Hepatocyte (in vitro differentiated cells): ENCODE results near the gene AXDND1. TPM values are rescaled to one million over a fixed set of nuclear protein-coding genes. Genes with fewer than 3 reads are reported as not detected.

Source experiments
- DNase-seq: peaks from one replicate; pipeline ENCODE4 v3.0.0-alpha.2; 2016; ENCODE audit warnings: low spot score
- H2AFZ ChIP-seq: fragments of 200-600 bp; sonication (generic); 2 replicates; pipeline ENCODE4 v1.6.0; 2016; ENCODE audit warnings: antibody characterized with exemption, mild to moderate bottlenecking
- H3K27ac ChIP-seq: fragments of 200-600 bp; sonication (generic); 2 replicates; pipeline ENCODE4 v1.5.1; 2016; ENCODE audit warnings: mild to moderate bottlenecking
- H3K27me3 ChIP-seq: fragments of 200-600 bp; sonication (generic); 2 replicates; pipeline ENCODE4 v1.6.1; 2016
- H3K36me3 ChIP-seq: fragments of 200-600 bp; sonication (generic); replicated peaks from 2 replicates; pipeline ENCODE4 v1.5.1; 2016; ENCODE audit warnings: low read depth; ENCODE audit not compliant: insufficient read depth
- H3K4me1 ChIP-seq: fragments of 200-600 bp; sonication (generic); 2 replicates; pipeline ENCODE4 v1.5.1; 2016; ENCODE audit warnings: mild to moderate bottlenecking, moderate library complexity; ENCODE audit not compliant: insufficient read depth
- H3K4me2 ChIP-seq: fragments of 200-600 bp; sonication (generic); 2 replicates; pipeline ENCODE4 v1.6.0; 2016
- H3K4me3 ChIP-seq: fragments of 200-600 bp; sonication (generic); 2 replicates; pipeline ENCODE4 v1.5.1; 2016; ENCODE audit warnings: mild to moderate bottlenecking
- H3K79me2 ChIP-seq: fragments of 200-600 bp; sonication (generic); 2 replicates; pipeline ENCODE4 v1.6.0; 2017; ENCODE audit warnings: mild to moderate bottlenecking
- H3K9me2 ChIP-seq: fragments of 200-600 bp; sonication (generic); replicated peaks from 2 replicates; pipeline ENCODE4 v1.6.0; 2017; ENCODE audit warnings: mild to moderate bottlenecking; ENCODE audit not compliant: insufficient read depth
- H3K9me3 ChIP-seq: fragments of 200-600 bp; sonication (generic); 2 replicates; pipeline ENCODE4 v1.5.1; 2016; ENCODE audit warnings: low read depth, mild to moderate bottlenecking
- H4K20me1 ChIP-seq: fragments of 200-600 bp; sonication (generic); 2 replicates; pipeline ENCODE4 v1.6.0; 2016; ENCODE audit warnings: mild to moderate bottlenecking; ENCODE audit not compliant: insufficient read depth, poor library complexity, severe bottlenecking
- CTCF ChIP-seq: fragments of 200-600 bp; sonication (generic); IDR thresholded peaks from 2 replicates; pipeline ENCODE4 v1.5.1; 2016; ENCODE audit warnings: antibody characterized with exemption, mild to moderate bottlenecking; ENCODE audit not compliant: poor library complexity
- EZH2 ChIP-seq: fragments of 200-600 bp; sonication (generic); IDR thresholded peaks from 2 replicates; pipeline ENCODE4 v1.6.1; 2016; ENCODE audit warnings: antibody characterized with exemption, mild to moderate bottlenecking, borderline replicate concordance
- EZH2phosphoT487 ChIP-seq: fragments of 200-600 bp; sonication (generic); IDR thresholded peaks from one replicate; pipeline ENCODE4 v1.6.1; 2018; ENCODE audit warnings: antibody characterized with exemption, mild to moderate bottlenecking, low read depth, moderate library complexity; ENCODE audit not compliant: unreplicated experiment, severe bottlenecking
- WGBS: methylation state at CpG from one replicate; pipeline ENCODE4 v1.1.6; 2016; ENCODE audit warnings: low lambda C conversion rate; ENCODE audit errors: missing lambda C conversion rate; 5-methylcytosine and 5-hydroxymethylcytosine counted together
- polyA plus RNA-seq: library from polyadenylated mRNA; unstranded; fragments of >200 nt; fragmentation: Nextera tagmentation; extraction: Ambion mirVana; gene quantifications from 2 replicates; pipeline ENCODE4 v1.2.1, GENCODE V29; 2016
- total RNA-seq: library from RNA; depleted of rRNA; stranded (reverse); fragments of >200 nt; gene quantifications from 2 replicates; pipeline ENCODE4 v1.2.3, GENCODE V29; 2014

AXDND1 gene
- total and polyA plus RNA-seq, 2 experiments from 2014 or later = 0.13 to 0.27 TPM

DNA sequence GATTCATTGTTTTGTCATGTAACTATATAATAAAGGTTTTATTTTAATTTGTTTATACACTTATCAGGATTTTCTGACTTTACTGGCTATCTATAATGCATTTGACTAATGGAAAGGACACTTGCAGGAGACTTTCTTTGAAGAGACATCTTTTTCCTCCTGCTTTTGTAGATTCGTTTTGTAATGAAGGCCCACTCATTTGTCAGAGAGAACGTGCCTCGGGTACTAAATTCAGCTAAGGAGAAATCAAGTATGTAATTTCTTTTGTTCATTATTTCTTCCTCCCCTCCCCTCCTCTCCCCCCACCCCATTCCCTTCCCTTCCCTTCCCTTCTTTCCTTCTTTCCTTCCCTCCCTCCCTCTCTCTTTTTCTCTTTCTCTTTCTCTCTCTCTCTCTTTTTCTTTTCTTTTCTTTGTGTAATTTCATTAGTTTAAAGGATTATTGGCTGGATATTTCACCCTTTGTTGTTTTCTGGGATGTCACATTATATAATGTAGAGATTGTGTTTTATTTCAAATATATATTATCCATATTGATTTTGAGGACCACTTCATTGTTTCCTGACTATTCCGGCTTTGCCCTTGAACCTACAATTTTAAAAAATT lies 23.7 kb upstream of the AXDND1 start:
- no peak overlapping the region for H3K4me2 ChIP-seq
- H3K4me3 ChIP-seq = no peak overlapping the region
- H2AFZ ChIP-seq = no peak overlapping the region
- H3K27me3 ChIP-seq = no peaks in the 10 kb centered on the region
- TF ChIP-seq EZH2phosphoT487 = no peak
- TF ChIP-seq CTCF = no peak
- TF ChIP-seq EZH2 = no peak
- H3K9me3 ChIP-seq = no peaks in the 10 kb centered on the region
- no peaks in the 10 kb centered on the region for H4K20me1 ChIP-seq
- no peaks in the 10 kb centered on the region for H3K36me3 ChIP-seq
- no peaks in the 10 kb centered on the region for H3K9me2 ChIP-seq
- H3K4me1 ChIP-seq = no peaks in the 10 kb centered on the region
- no peak overlapping the region for H3K27ac ChIP-seq
- no peaks in the 10 kb centered on the region for H3K79me2 ChIP-seq
- no peak for DNase-seq
- WGBS = 95% methylated on average over 4 of the region's 4 CpGs

DNA sequence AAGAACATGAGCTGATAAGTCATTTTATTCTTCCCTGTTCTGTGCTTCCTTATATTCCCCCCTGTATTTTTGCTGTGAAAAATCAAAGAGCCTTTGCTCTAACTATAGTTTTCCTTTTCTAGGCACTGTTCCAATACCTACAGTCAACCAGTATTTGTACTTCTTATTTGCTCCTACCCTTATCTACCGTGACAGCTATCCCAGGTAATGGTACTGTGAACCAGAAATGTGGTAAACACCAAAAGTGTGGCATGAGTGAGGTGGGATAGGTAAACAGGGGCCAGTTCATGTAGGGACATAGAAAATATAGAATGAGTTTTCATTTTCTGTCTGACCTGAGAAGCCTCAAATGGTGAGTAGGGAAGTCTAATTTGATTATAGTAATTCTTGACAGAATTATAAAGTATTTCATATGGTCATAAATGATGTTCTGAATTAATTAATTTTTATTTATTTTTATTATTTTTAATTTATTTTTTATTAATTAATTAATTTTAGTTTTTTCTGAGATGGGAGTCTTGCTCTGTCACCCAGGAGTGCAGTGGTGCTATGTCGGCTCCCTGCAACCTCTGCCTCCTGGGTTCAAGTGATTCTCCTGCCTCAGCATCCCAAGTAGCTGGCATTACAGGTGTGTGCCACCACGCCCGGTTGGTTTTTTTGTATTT lies 22.9 kb upstream of the AXDND1 start:
- Histone ChIP-seq H3K4me1 (no peaks in the 10 kb centered on the region), H3K79me2 (no peaks in the 10 kb centered on the region), H2AFZ (no peak overlapping the region), H3K27ac (no peak overlapping the region), H3K9me3 (no peaks in the 10 kb centered on the region), H3K9me2 (no peaks in the 10 kb centered on the region), H3K4me2 (no peak overlapping the region), H3K27me3 (no peaks in the 10 kb centered on the region), H4K20me1 (no peaks in the 10 kb centered on the region), H3K36me3 (no peaks in the 10 kb centered on the region), H3K4me3 (no peak overlapping the region)
- no peak for DNase-seq
- WGBS = 89% methylated on average over 4 of the region's 4 CpGs
- no peak for TF ChIP-seq EZH2
- TF ChIP-seq CTCF = no peak
- TF ChIP-seq EZH2phosphoT487 = no peak

GRCh38 chr1:179351281-179351680 lies 14.5 kb upstream of the AXDND1 start:
- no peaks in the 10 kb centered on the region for H3K9me2 ChIP-seq
- no peaks in the 10 kb centered on the region for H4K20me1 ChIP-seq
- no peak overlapping the region for H3K4me3 ChIP-seq
- no peak overlapping the region for H3K4me2 ChIP-seq
- no peak overlapping the region for H3K27ac ChIP-seq
- no peak for DNase-seq
- no peak overlapping the region for H2AFZ ChIP-seq
- H3K36me3 ChIP-seq = no peaks in the 10 kb centered on the region
- H3K9me3 ChIP-seq = no peaks in the 10 kb centered on the region
- TF ChIP-seq EZH2phosphoT487 (no peak), CTCF (no peak), EZH2 (no peak)
- H3K4me1 ChIP-seq = no peaks in the 10 kb centered on the region
- no peaks in the 10 kb centered on the region for H3K27me3 ChIP-seq
- 95% methylated on average over 3 of the region's 3 CpGs for WGBS
- H3K79me2 ChIP-seq = no peaks in the 10 kb centered on the region
